ENCODE results near the gene CACNA1I.

CACNA1I gene

GRCh38 chr22:39530692-39531331 lies 39.7 kb upstream of the CACNA1I start:
- Histone ChIP-seq H3K9me3 (ENCODE audit: severe bottlenecking) (no peaks in the 10 kb centered on the region), H3K36me3 (ENCODE audit: low read depth) (peaks cover 39% of the 10 kb centered on the region), H3K4me1 (ENCODE audit: insufficient read depth, poor library complexity, severe bottlenecking) (peaks cover 8% of the 10 kb centered on the region), H3K27me3 (ENCODE audit: insufficient read depth, poor library complexity, severe bottlenecking) (no peaks in the 10 kb centered on the region), H3K4me3 (ENCODE audit: severe bottlenecking) (no peak overlapping the region), H3K27ac (ENCODE audit: poor library complexity, severe bottlenecking) (no peak overlapping the region)
- TF ChIP-seq, protein P1, sequence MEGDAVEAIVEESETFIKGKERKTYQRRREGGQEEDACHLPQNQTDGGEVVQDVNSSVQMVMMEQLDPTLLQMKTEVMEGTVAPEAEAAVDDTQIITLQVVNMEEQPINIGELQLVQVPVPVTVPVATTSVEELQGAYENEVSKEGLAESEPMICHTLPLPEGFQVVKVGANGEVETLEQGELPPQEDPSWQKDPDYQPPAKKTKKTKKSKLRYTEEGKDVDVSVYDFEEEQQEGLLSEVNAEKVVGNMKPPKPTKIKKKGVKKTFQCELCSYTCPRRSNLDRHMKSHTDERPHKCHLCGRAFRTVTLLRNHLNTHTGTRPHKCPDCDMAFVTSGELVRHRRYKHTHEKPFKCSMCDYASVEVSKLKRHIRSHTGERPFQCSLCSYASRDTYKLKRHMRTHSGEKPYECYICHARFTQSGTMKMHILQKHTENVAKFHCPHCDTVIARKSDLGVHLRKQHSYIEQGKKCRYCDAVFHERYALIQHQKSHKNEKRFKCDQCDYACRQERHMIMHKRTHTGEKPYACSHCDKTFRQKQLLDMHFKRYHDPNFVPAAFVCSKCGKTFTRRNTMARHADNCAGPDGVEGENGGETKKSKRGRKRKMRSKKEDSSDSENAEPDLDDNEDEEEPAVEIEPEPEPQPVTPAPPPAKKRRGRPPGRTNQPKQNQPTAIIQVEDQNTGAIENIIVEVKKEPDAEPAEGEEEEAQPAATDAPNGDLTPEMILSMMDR (IDR thresholded peaks at IDR 0.05; ENCODE audit: poor library complexity, severe bottlenecking): peak; percentile 22
- no peak for DNase-seq (ENCODE audit: low spot score)
- no peak for ATAC-seq (ENCODE audit: low read depth)

GRCh38 chr22:39532215-39533073 lies 38.1 kb upstream of the CACNA1I start, which contains the start of gene RPS19BP1:
RPS19BP1 (minus strand) TSS chr22:39532748; CDS start chr22:39532738, 10 bp downstream.
- peak within 1 kb of the TSS; percentile 62 for H3K27ac ChIP-seq (ENCODE audit: poor library complexity, severe bottlenecking)
- ATAC-seq (ENCODE audit: low read depth): peak; percentile 78
- TF ChIP-seq, protein P1 (IDR thresholded peaks at IDR 0.05; ENCODE audit: poor library complexity, severe bottlenecking): no peak
- peaks cover 39% of the 10 kb centered on the region for H3K36me3 ChIP-seq (ENCODE audit: low read depth)
- no peaks in the 10 kb centered on the region for H3K9me3 ChIP-seq (ENCODE audit: severe bottlenecking)
- H3K4me1 ChIP-seq (ENCODE audit: insufficient read depth, poor library complexity, severe bottlenecking): peaks cover 7% of the 10 kb centered on the region
- peak; percentile 99 for DNase-seq (ENCODE audit: low spot score)
- peak within 1 kb of the TSS; percentile 75 for H3K4me3 ChIP-seq (ENCODE audit: severe bottlenecking)
- no peaks in the 10 kb centered on the region for H3K27me3 ChIP-seq (ENCODE audit: insufficient read depth, poor library complexity, severe bottlenecking)

DNA sequence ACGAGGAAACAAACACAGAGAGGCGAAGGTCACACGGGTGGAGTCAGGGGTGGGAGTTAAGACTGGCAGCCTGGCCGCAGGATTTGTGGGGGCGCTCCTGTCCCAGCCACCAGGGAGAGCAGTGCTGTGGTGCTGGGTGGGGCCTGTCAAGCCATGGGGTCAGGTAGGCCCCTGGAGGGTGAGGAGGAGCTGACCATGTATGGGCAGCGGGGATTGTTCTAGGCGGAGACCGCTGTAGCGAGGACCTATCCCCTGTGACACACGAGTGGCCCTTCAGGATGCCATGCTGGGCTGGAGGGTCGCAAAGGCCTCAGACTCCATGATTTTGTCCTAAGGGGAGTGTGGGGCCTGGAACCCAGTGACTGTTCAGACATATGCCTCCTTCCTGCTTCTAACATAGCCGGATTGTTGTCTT lies 36.5 kb upstream of the CACNA1I start:
- ATAC-seq (ENCODE audit: low read depth) (no peak), DNase-seq (ENCODE audit: low spot score) (no peak)
- Histone ChIP-seq H3K27ac (ENCODE audit: poor library complexity, severe bottlenecking) (no peak overlapping the region), H3K9me3 (ENCODE audit: severe bottlenecking) (no peaks in the 10 kb centered on the region), H3K4me1 (ENCODE audit: insufficient read depth, poor library complexity, severe bottlenecking) (peaks cover 5% of the 10 kb centered on the region), H3K36me3 (ENCODE audit: low read depth) (peaks cover 26% of the 10 kb centered on the region), H3K4me3 (ENCODE audit: severe bottlenecking) (no peak overlapping the region), H3K27me3 (ENCODE audit: insufficient read depth, poor library complexity, severe bottlenecking) (no peaks in the 10 kb centered on the region)
- TF ChIP-seq, protein P1 (IDR thresholded peaks at IDR 0.05; ENCODE audit: poor library complexity, severe bottlenecking): no peak

DNA sequence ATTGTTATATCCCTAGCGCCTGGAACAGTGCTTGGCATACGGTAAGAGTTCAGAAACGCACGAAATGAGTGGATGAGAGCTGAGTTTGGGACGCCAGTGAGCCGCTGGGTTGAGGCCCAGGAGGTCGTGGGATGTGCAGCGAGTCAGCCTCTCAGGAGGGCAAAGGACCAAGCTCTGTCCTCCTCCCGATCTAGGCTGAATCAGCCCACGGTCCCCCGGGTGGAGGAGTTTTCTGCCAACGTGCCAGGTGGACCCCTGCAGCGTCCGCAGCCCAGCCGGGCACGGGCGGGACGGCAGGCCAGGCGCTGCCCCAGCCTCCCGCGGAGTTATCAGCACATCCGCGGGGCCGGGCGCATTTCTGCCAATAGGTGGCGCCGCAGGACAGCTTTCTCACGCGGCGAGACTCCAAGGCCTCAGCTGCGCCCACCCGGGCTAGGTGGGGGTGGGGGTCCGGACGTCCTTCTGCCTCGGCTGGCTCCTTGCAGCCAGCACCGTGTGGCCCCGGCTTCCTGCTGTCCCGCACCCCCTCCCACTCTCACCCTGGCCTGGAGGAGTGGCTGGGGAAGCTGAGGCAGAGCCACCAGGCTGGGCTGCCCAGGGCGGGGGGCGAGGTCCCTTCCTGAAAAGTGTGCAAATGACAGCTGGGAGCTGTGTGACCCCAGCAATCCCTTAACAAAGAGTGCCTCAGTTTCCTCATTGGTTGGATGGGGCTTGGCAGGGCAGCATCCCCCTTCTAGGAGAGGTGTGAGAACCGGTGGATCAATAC lies 35.8 kb upstream of the CACNA1I start:
- H3K4me1 ChIP-seq (ENCODE audit: insufficient read depth, poor library complexity, severe bottlenecking): peaks cover 3% of the 10 kb centered on the region
- ATAC-seq (ENCODE audit: low read depth): peak; percentile 47; the same call in 2 of the 3 replicates
- no peaks in the 10 kb centered on the region for H3K27me3 ChIP-seq (ENCODE audit: insufficient read depth, poor library complexity, severe bottlenecking)
- H3K36me3 ChIP-seq (ENCODE audit: low read depth): peaks cover 21% of the 10 kb centered on the region
- H3K27ac ChIP-seq (ENCODE audit: poor library complexity, severe bottlenecking): no peak overlapping the region
- no peak for DNase-seq (ENCODE audit: low spot score)
- H3K9me3 ChIP-seq (ENCODE audit: severe bottlenecking): no peaks in the 10 kb centered on the region
- H3K4me3 ChIP-seq (ENCODE audit: severe bottlenecking): no peak overlapping the region
- TF ChIP-seq, protein P1 (IDR thresholded peaks at IDR 0.05; ENCODE audit: poor library complexity, severe bottlenecking): peak; percentile 95

All from RWPE2 (cell line).